NCI-H2196 treated with DMSO at 0.1 percent for 48 hours (cell line): ENCODE data around the gene FKBP10.
"Not testable (repeated sequence)": the region's sequence is repeated elsewhere in the genome, so short reads cannot be mapped to it uniquely, and the experiment has no call there.

Experiments used
- DNase-seq: peaks from one replicate; lab custom pipeline; 2025; ENCODE audit not compliant: unreplicated experiment; lab: John Stamatoyannopoulos, UW

Gene FKBP10

GRCh38 chr17:41836550-41837196 lies 23.9 kb downstream of the FKBP10 start:
- no peak for DNase-seq

- no peak for DNase-seq
Measured at GRCh38 chr17:41837761-41838538, 25.1 kb downstream of the FKBP10 start, which contains the start of gene KLHL10. Gene KLHL10, plus strand, starts transcription at chr17:41837825. Its CDS starts 108 bp downstream, at chr17:41837933.

- not testable (repeated sequence) for DNase-seq
Measured at GRCh38 chr17:41839448-41839847, 26.6 kb downstream of the FKBP10 start.

- not testable (repeated sequence) for DNase-seq
Measured at GRCh38 chr17:41840781-41841180, 28.0 kb downstream of the FKBP10 start.

- DNase-seq: no peak
Measured at GRCh38 chr17:41844971-41845370, 32.2 kb downstream of the FKBP10 start.

- no peak for DNase-seq
Measured at GRCh38 chr17:41848788-41849187, 36.0 kb downstream of the FKBP10 start.

GRCh38 chr17:41849251-41849990 lies 36.6 kb downstream of the FKBP10 start:
- DNase-seq: no peak

GRCh38 chr17:41851382-41851781 lies 38.6 kb downstream of the FKBP10 start:
- DNase-seq: not testable (repeated sequence)

GRCh38 chr17:41860254-41860931 lies 47.6 kb downstream of the FKBP10 start:
- DNase-seq: no peak

- DNase-seq: no peak
Measured at GRCh38 chr17:41863074-41863848, 50.5 kb downstream of the FKBP10 start.

GRCh38 chr17:41864498-41864835 lies 51.7 kb downstream of the FKBP10 start:
- no peak for DNase-seq

- peak; percentile 53 for DNase-seq
Measured at GRCh38 chr17:41864836-41865595, 52.2 kb downstream of the FKBP10 start, which contains the start of gene KLHL11. Gene KLHL11, minus strand, starts transcription at chr17:41865423. Its CDS starts 53 bp downstream, at chr17:41865370.

GRCh38 chr17:41865596-41865893 lies 52.7 kb downstream of the FKBP10 start:
- DNase-seq: no peak

- DNase-seq: no peak
Measured at GRCh38 chr17:41868568-41868967, 55.8 kb downstream of the FKBP10 start.

GRCh38 chr17:41869426-41869825 lies 56.6 kb downstream of the FKBP10 start:
- no peak for DNase-seq

- DNase-seq: no peak
Measured at GRCh38 chr17:41870097-41870496, 57.3 kb downstream of the FKBP10 start.

GRCh38 chr17:41870627-41871026 lies 57.8 kb downstream of the FKBP10 start:
- no peak for DNase-seq

- no peak for DNase-seq
Measured at GRCh38 chr17:41871789-41872188, 59.0 kb downstream of the FKBP10 start.
